ENCODE data around the gene TDRKH.

- TF ChIP-seq CTCF (IDR thresholded peaks at IDR 0.05) (no peak), POLR2AphosphoS5 (IDR thresholded peaks at IDR 0.05) (no peak), POLR2A (IDR thresholded peaks at IDR 0.05; ENCODE audit: low read depth) (no peak)
Measured at GRCh38 chr1:151837884-151838221, 47.6 kb upstream of the TDRKH start.

All from esophagus muscularis mucosa (tissue), 3 donors.